ENCODE data around the gene EXOC3.

Gene EXOC3

DNA sequence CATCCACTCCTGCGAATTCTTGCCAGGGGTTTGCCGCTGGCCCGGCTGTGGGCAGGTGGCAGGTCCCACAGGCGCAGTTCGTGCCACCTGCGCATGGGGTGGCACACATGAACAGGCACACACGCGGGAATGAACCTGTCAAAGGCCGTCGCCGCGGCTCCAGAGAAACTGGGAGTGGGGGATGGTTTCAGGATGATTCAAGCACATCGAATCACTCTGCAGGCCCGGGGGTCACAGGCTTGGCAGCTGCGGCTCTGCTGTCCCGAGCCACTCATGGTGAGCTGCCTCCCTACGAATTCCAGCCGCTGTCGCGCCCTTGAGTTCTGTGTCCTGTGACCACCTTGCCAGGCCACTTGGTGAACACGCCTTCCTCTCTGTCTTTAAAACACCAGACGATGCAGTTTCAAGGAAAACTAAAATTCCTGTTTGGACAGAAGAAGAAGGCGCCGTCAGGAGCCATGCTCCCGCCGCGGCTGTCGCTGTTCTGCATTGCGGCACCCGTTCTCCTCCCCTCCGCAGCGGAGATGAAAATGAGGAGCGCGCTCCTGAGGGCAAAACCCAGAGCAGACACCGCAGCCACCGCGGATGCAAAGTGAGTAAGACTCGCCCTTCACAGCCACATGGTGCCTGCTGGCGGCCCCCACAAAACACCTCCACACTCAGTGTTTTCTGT lies 15.4 kb upstream of the EXOC3 start:
- DNase-seq = no peak

DNA sequence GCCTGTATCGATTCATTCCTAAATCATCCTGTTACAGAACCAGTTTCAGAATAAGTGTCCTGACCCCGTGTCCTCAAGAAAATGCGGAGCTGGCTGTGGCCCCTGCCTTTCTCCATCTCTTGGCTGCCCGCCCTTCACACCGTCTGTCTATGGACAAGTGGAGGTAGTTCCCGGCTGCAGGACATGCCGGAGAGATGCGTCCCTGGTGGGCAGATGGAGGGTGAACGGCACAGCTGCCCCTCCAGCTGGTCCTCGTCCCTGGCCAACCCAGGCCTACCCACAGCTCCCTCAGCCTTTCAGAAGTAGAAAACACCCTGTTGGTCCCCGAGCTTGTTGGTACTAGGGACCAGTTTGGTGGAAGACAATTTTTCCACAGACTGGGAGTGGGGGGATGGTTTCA lies 14.8 kb upstream of the EXOC3 start:
- DNase-seq = no peak

DNA sequence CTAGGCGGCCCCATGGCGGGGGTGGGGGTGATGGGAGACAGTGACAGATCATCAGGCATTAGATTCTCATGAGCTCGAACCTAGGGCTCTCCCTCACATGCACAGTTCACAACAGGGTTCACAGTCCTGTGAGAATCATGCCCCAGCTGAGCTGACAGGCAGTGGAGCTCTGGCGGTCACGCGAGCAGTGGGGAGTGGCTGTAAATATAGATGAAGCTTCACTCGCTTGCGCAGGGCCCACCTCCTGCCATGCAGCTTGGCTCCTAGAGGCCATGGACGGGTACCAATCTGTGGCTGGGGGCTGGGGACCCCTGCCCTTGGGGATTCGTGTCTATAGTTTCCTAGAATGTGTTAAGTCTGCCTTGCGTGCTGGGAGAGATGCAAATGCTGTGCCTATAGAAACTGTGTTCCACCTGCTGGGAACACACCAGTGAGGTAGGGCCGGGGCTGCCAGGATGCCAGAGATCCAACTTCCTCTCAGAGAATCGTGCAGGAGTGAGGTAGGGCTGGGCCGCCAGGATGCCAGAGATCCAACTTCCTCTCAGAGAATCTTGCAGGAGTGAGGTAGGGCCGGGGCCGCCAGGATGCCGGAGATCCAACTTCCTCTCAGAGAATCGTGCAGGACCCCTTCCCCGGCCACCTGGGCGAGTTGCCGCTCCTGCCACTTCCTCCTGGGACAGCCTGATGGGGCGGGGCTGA lies 14.1 kb upstream of the EXOC3 start:
- DNase-seq = no peak

DNA sequence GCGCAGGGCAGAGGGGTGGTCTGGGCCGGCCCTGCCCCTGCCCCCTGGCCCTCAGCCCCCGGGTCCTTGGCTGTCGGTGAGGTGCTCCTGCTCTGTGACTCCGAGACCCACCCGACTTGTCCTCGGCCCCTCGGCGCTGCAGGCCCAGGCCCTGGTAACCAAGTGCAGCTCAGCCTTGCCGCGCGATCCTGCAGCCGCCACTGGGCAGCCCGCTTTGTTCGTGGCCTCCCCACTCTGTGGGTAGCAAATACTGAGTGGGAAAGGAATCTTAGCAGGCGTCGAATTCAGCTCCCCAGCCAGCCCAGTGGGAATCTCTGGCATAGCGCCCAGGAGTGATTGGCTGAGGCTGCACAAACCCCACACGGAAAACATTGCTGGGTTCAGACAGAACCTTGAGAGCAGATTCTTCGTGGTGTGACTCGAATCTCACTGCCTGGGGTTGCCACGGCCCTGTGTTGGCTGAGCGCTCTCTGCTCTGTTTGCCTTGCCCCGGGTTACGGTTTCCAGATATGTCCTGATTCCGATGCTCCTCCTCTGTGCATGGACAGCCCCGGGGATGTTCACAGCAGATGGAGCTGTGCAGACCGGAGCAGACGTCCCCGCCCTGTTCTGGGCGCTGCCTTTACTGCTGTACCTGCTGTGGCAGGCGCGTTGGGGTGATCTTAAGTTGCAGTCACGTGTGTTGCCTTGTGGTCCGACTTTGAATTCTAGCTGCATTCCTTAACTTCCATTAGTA lies 13.4 kb upstream of the EXOC3 start:
- no peak for DNase-seq

DNA sequence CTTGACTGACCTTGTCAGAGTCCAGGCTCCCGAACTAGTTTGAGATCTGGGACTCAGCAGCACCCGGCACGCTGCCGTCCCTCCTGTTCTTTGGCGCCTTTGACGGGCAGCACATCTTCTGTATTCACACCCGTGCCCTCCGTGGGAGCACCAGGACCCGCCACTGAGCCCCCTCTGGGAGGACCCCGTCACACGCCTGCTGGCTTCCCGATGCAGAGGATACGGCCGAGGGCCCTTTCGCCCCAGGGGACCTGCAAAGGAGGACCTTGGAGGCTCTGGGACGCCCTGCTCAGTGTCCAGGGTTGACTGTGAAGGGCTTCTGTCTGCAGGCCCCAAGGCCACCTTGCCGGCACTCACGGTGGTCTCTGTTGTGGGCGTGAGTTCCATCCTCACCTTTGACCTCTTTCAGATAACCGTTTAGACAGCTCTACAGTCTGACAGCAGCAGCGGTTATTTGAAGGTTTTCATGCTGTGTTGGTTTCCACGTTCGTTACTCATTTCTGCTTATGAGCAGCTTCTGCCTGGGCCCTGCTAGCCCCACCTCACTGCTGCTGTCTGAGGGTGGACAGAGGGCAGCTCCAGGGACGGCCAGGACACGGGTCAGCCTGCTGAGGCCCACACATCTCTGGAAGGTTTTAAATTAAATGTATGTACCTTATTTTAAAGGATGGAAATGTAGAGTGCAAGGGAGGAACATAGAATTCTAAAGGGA lies 12.6 kb upstream of the EXOC3 start:
- DNase-seq = no peak

DNA sequence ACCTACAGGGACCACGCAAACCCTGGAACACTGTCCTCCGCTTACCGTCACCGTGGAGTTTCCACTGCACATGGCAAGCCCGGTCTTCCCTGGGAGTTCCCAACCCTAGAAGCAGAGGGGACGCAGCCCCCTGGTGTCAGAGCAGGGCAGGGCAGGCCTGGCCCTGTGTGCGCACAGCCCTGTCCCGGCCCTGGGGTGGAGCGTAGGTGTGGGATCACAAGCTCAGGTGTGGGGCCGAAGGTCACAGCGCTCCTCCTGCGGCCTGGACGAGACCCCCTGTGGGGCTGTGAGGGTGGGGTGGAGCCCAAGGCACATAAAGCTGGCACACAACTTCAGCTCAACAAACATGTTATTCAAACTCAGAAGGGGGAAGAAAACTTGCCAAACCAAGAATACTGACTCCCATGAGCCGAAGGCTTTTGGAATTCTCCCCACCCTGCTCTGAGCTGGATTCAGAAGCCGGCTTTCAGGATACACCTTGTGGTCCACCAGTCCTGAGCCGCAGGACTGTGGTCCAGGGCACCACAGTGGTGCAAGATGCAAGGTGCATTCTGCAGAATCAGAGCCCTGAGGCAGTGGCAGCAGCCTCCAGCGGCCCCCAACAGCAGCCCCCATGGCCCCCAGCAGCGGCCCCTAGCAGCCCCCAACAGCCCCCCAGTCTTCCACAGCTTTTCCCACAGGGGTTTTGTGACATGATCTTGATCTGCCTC lies 11.8 kb upstream of the EXOC3 start:
- DNase-seq = no peak

DNA sequence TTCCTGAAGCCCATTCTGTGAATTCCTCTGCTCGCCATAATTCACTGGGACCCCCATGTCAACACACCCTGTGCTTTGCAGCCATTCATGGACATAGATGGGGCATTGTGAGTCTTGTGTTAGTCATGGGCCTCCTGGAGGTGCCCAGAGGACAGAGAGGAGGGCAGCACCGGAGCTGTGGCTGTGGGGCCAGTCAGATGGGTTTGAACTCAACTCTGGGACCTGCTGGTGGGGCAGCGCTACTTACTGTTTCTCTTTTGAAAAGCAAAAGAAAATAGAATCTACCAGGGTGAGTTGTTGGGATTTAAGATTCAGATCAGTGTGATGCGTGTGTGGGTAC lies 11.3 kb upstream of the EXOC3 start:
- DNase-seq = no peak

DNA sequence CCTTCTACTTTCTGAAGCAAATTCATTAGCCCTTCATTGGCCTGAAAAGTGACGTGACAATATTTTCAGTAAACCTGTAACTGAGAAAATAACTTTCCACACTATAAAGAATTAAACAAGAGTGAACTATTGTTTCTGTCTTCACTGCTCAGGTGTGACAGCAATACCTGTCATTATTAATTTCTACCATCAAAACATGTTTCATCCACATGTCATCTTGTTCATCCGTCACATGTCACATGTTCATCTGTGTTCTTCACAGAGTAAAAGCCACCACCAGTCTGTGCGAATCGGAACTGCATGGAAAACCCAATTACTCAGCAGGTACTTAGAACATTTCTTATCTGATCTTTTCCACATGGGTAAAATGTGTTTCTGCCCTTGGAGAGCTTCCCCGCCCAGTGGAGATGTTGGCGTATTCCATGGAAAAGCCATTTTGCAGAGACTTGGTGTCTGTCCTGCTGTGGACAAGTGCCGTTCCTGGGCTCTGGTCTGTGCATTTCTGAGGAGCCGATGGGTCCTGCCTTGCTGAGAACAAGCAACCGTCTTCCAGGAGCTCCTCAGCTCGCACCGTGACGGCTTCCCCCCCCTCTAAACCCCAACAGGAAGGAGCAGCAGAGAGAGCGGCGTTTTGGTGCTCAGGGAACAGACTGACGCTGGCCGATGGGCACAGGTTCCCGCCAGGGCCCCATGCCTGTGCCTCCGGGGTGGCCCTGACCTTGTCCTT lies 10.6 kb upstream of the EXOC3 start:
- DNase-seq = no peak

DNA sequence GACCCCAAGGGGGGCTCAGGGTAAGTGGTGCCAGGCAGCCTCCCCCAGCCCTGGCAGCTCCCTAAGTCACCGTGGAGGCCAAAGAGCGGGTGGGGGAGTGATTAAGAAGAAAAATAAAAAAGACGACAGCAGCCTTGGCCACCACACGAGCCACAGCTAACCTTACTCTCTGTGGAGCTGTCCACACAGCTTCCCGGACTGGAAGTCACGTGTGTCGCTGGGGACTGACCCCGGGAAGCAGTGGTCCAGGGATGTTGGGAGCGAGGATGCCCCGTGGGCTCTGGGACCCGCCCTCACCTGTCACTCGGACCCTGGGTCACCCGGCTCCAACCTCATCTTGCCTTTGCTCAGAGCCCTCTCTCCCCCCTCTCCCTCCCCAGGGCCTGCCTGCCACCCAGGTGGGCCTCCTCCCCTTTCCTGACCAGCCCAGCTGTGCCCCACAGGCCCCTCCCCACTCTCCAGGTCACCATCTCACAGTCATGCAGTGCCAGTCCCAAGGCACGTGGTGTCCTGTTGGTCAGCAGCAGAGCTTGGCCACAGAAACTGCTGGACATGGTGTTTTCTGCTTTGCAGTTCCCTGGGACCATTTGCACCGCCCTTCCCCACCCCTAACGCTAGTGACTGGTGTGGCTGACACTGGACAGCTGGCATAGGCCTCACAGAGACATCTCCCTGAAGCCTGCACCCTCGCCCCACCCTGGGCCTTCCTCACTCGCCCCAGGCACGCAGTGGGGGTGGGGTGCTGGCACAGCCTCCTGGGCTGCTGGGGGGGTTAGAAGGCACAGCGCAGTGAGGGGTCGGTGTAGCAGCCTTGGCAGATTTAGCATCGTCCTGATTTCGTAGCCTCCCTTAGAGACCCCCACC lies 9.8 kb upstream of the EXOC3 start:
- no peak for DNase-seq

DNA sequence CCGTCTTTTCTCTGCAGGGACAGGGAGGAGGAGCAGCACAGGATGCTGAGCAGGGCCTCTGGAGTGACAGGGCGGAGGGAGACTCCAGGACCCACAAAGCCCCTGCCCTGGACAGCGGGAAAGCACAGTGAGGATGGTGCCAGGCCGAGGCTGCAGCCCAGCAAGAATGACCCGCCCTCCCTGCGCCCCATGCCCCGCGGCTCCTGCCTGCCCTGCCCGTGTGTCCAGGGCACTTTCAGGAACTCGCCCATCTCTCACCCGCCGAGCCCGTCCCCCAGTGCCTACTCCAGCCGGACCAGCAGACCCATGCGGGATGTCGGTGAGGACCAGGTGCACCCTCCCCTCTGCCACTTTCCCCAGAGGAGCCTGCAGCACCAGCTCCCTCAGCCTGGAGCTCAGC lies 9.1 kb upstream of the EXOC3 start:
- no peak for DNase-seq

DNA sequence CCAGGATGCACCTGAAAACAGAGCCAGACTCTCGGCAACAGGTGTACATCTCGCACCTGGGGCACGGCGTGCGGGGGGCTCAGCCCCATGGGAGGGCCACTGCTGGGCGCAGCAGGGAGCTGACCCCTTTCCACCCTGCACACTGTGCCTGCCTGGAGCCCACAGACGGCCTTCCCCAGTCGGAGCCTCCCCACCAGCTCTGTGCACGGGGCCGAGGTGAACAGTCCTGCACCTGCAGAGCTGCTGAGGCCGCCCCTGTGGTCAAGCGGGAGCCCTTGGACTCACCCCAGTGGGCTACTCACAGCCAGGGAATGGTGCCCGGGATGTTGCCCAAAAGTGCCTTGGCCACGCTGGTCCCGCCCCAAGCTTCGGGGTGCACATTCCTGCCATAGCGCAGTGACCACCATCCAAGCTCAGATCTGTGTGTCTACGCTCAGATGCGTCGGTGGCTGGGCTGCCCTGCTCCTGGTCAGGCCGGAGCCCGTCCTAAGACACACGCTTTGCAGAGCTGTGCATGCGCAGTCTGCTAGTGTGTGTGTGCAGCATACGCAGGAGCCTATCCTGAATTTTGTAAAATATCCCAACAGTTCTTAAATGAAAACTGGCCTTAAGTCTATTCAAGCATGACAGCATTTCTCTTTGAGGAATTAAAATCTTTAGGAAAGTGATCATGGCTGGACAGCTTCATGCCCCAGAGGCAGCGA lies 8.4 kb upstream of the EXOC3 start:
- no peak for DNase-seq

DNA sequence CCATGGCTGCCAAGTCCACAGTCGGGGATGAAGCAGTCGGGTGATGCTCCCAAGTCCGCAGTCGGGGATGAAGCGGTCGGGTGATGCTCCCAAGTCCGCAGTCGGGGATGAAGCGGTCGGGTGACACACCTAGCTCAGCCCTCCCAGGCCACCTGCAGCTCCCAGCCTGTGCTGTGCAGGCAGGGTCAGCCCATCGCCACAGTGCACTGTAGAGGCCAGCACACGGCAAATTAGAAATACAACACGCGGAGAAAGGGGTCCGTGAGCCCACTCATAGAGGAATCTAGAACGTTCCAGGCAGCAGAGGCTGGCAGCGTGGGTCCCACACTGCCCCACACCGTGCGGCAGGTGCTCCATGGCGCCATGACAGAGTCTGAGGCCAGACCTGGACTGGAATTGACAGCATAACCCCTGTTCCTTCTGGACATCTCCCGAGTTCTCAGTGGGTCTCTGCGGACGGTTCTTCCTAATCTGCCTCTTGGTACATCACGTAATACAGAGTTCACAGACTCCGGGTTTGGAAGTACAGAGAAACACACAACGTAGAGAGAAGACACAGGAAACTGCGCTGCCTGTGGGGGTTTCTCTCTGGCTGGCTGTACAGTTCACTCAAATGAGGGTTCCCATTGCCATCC lies 7.7 kb upstream of the EXOC3 start:
- no peak for DNase-seq

DNA sequence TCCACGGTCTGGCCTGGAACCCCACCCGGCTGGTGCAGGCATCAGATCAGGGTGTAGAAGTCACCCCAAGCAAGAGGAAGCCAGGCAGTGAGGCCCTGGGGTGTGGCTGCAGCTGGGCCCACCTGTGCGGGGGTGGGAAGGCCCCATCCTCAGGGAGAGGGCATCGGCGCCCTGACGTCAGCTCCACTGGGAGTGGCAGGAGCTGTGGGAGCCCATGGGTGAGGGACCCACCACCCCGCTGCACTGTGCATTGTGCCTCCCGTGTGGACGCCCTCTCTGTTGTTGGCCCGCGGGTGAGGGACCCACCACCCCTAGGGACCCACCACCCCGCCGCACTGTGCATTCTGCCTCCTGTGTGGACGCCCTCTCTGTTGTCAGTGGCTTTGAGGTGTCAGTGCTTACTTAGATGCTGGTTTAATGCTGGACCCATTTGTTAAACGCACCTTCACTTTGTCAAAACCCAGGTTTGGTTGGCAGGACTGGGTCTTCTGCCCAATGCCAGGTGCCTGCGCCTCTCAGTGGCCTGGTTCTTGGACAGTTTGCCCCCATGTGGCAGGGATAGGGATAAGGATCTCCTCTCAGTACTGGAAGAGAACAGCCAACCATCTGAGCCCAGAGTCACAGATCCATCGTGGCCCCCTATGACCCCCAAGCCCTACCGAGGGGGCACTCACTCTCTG lies 6.9 kb upstream of the EXOC3 start:
- no peak for DNase-seq

DNA sequence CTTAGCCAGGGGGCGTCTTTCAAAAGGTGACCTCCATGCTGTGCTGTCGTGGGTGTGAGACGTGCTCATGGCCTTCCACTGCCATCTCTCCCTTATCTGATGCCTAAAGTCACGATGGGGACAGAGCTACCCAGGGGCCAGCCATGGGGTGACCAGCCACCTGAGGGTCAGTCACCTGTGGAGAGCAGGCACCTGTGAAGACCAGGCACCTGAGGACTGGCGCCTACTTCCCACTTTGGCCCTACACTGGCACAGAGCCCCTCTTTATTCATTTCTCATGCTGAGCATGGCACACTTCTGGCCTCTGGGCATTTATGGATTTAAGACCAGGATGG lies 6.4 kb upstream of the EXOC3 start:
- DNase-seq = no peak

DNA sequence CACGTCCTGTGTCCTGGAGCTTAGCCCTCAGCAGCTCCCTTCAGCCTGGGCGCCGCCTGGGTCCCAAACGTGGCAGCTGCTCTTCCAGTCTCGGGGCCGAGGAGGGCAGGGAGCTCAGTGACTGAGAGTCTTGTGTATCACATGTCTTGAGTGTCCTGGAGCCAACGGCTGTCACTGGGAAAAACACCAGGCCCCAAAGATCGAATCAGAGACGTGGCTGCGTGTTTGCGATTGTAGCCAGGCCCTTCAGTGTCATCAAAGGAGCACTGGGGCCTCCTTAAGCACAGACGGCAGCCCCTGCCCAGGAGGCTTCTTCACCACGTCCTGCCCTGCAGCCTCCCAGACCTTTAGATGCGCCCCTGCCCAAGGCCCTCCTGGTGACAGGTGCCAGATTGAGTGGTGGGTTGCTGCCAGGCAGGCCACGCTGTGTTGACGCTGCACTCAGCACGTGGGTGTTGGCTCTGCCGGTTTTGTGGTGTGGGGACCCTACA lies 5.7 kb upstream of the EXOC3 start:
- DNase-seq = no peak

DNA sequence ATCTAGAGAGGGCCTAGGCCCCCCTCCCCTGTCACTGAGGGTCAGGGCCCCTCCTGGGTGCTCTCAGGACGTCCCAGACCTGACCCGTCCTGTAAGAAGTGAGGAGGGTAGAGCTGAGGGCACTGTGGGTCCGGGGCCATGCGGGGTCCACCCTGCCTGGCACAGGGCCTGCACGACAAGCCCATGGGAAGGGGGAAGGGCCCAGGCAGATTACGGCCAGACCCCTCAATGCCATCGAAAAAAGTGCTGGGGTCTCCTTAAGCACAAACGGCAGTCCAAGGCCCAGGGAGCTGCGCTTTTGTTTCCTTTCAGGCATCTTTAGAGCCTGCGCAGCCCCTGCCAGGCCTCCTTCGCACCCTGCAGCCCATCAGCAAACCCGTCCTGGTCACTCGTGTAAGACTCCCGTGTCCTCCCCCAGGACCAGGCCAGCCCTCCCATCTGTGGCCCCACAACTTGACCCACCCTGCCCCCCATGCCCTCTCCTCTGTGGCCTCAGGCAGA lies 4.4 kb upstream of the EXOC3 start:
- DNase-seq = no peak

DNA sequence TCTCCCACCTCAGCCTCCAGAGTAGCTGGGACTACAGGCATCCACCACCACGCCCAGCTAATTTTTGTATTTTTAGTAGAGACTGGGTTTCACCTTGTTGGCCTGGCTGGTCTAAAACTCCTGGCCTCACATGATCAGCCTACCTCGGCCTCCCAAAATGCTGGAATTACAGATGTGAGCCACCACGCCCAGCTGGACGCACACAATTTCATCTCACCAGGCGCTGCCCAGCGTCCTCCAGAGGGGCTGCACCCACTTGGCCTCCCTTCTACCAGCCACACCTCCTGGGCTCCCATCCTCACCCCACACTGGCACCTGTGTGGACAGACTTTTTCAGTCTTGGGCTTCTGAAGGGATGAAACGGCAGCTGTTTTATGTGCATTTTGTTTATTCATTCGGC lies 3.8 kb upstream of the EXOC3 start:
- no peak for DNase-seq

DNA sequence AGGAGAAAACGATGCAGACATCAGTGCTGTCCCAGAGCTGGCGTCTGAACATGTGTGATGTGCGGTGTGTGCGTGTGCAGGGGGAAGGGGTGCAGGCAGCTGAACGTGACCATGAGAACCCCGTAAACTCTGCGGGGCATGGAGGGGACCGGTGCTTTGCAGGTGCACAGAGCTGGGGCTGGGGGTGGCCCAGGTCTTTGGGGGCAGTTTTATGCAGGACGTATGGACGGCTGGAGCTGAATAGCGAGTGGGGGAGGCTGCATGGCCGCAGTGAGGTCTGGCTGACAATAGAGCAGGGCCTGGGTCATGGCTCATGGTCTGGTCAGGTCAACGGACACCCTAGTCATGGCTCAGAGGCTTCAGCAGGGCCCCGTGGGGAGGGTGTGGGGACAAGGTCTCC lies 3.3 kb upstream of the EXOC3 start:
- DNase-seq = no peak

All from SIG-M5 (cell line).